ENCODE measurements around the gene BANF1.

- TF ChIP-seq POLR2A (IDR thresholded peaks at IDR 0.05) = no peak
- no peak for TF ChIP-seq CTCF (IDR thresholded peaks at IDR 0.05)
- TF ChIP-seq POLR2AphosphoS5 (IDR thresholded peaks at IDR 0.05) = no peak
- TF ChIP-seq EP300 (IDR thresholded peaks at IDR 0.05) = no peak
Observed at GRCh38 chr11:65978391-65979238, 23.7 kb upstream of the BANF1 start.

Data from gastroesophageal sphincter (tissue), 3 donors.